WTC11 (cell line): ENCODE data around the gene TSPAN2. TPM values are rescaled to one million over a fixed set of nuclear protein-coding genes. Genes with fewer than 3 reads are reported as not detected.

Experiments
- ATAC-seq: fragments of 200-7000 bp; cut with Tn5 transposase; 2 replicates; pipeline ENCODE4 v1.10.0; 2021; ENCODE audit warnings: mild to moderate bottlenecking, moderate library complexity
- CTCF ChIA-PET: fragments of 300-600 bp; sonication (Branson Sonifier 250); formaldehyde crosslinking; loops from one replicate; lab custom pipeline; 2021; ENCODE audit warnings: antibody characterized with exemption; lab: Charles Lee
- POLR2A ChIA-PET: fragments of 350-600 bp; sonication (Branson Sonifier 250); formaldehyde crosslinking; loops from one replicate; lab custom pipeline; 2021; ENCODE audit warnings: antibody characterized with exemption; lab: Charles Lee
- DNase-seq: peaks from one replicate; pipeline ENCODE4 v3.0.0; 2021; ENCODE audit warnings: low spot score
- H3K27ac Mint-ChIP-seq: 2 replicates; pipeline ENCODE4 v1.8.0; 2021; ENCODE audit warnings: mixed read lengths
- H3K27me3 Mint-ChIP-seq: 2 replicates; pipeline ENCODE4 v1.8.0; 2021; ENCODE audit warnings: low read depth, mild to moderate bottlenecking, moderate library complexity, mixed read lengths
- H3K36me3 Mint-ChIP-seq: 2 replicates; pipeline ENCODE4 v1.8.0; 2021; ENCODE audit warnings: mixed read lengths
- H3K4me1 Mint-ChIP-seq: 2 replicates; pipeline ENCODE4 v1.8.0; 2022; ENCODE audit warnings: mixed read lengths
- H3K4me3 Mint-ChIP-seq: 2 replicates; pipeline ENCODE4 v1.8.0; 2021; ENCODE audit warnings: mild to moderate bottlenecking, moderate library complexity, mixed read lengths
- H3K9me3 Mint-ChIP-seq: 2 replicates; pipeline ENCODE4 v1.8.0; 2021; ENCODE audit warnings: mixed read lengths
- ATF3 ChIP-seq: sonication (generic); formaldehyde crosslinking; conservative IDR thresholded peaks from 2 replicates; pipeline ENCODE4 v1.8.1; 2022; ENCODE audit warnings: mild to moderate bottlenecking, missing genetic modification reagents
- CTCF ChIP-seq: fragments of 200-600 bp; IDR thresholded peaks from 2 replicates; pipeline ENCODE4 v1.8.0; 2022; ENCODE audit warnings: antibody characterized with exemption
- E2F1 ChIP-seq: sonication (generic); formaldehyde crosslinking; IDR thresholded peaks from 2 replicates; pipeline ENCODE4 v1.8.0; 2022; ENCODE audit warnings: mild to moderate bottlenecking, missing genetic modification reagents
- EMX1 ChIP-seq: fragments of 250-450 bp; sonication (Bioruptor Pico); IDR thresholded peaks from 2 replicates; pipeline ENCODE4 v1.8.0; 2021; ENCODE audit warnings: mild to moderate bottlenecking
- FOXP4 ChIP-seq: sonication (generic); formaldehyde crosslinking; IDR thresholded peaks from 2 replicates; pipeline ENCODE4 v1.8.0; 2022; ENCODE audit warnings: mild to moderate bottlenecking, missing genetic modification reagents
- MXD4 ChIP-seq: fragments of 250-450 bp; sonication (Bioruptor Pico); IDR thresholded peaks from 2 replicates; pipeline ENCODE4 v1.8.0; 2021; ENCODE audit warnings: mild to moderate bottlenecking, moderate library complexity, borderline replicate concordance
- NR3C1 ChIP-seq: sonication (generic); formaldehyde crosslinking; conservative IDR thresholded peaks from 2 replicates; pipeline ENCODE4 v1.8.1; 2023; ENCODE audit warnings: low read depth, mild to moderate bottlenecking, missing genetic modification reagents
- SOX15 ChIP-seq: fragments of 250-450 bp; sonication (Bioruptor Pico); IDR thresholded peaks from 2 replicates; pipeline ENCODE4 v1.9.0; 2021; ENCODE audit warnings: mild to moderate bottlenecking
- total RNA-seq: library from RNA; stranded (reverse); gene quantifications from 3 replicates; pipeline ENCODE4 v1.2.3, GENCODE V29; 2021
- TF ChIP-seq, protein P1 (sequence below): sonication (generic); formaldehyde crosslinking; IDR thresholded peaks from 2 replicates; pipeline ENCODE4 v1.8.0; 2023; ENCODE audit warnings: missing genetic modification reagents, mild to moderate bottlenecking, borderline replicate concordance
- TF ChIP-seq, protein P2 (sequence below): sonication (generic); formaldehyde crosslinking; IDR thresholded peaks from 2 replicates; pipeline ENCODE4 v1.8.1; 2022; ENCODE audit warnings: low read depth, missing genetic modification reagents, borderline replicate concordance
- TF ChIP-seq, protein P3 (sequence below): sonication (generic); formaldehyde crosslinking; IDR thresholded peaks from 2 replicates; pipeline ENCODE4 v1.8.1; 2022; ENCODE audit warnings: low read depth, mild to moderate bottlenecking, moderate library complexity, missing genetic modification reagents, borderline replicate concordance
- TF ChIP-seq, protein P4 (sequence below): sonication (generic); formaldehyde crosslinking; IDR thresholded peaks from 2 replicates; pipeline ENCODE4 v1.8.1; 2023; ENCODE audit warnings: mild to moderate bottlenecking, missing genetic modification reagents, moderate library complexity
- TF ChIP-seq, protein P5 (sequence below): sonication (generic); formaldehyde crosslinking; IDR thresholded peaks from 2 replicates; pipeline ENCODE4 v1.8.0; 2023; ENCODE audit warnings: missing genetic modification reagents
- TF ChIP-seq, protein P6 (sequence below): fragments of 250-450 bp; sonication (Bioruptor Pico); IDR thresholded peaks from 2 replicates; pipeline ENCODE4 v1.9.0; 2021; ENCODE audit warnings: mild to moderate bottlenecking, borderline replicate concordance
- TF ChIP-seq, protein P7 (sequence below): fragments of 250-450 bp; sonication (Bioruptor Pico); IDR thresholded peaks from 2 replicates; pipeline ENCODE4 v1.8.0; 2021; ENCODE audit warnings: mild to moderate bottlenecking

TSPAN2 gene
- total RNA-seq, 1 experiment from 2014 or later: 12.0 TPM

DNA sequence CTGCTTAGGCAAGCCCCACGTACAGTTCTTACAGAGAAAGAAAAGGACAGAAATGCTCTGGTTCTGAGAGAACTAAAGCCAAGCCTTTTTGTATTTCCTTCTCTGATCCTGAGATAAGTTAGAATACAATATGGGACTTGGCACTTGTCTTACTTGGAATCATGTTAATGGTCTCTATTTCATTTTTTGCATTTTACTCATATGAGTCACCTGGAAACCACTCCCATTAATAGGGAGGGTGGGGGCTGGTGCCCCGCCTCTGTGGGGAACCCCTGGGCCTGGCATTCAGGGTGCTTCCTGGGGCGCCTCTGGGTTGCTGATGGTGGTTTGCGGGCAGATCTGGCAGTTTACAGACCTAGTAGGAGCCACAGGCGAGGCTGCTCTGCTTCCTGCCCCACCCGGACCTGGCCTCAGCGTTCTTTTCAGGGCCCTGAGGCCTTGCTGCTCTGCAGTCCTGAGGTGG is 26.7 kb downstream of the TSPAN2 start (continued):
- TF ChIP-seq, protein P1, sequence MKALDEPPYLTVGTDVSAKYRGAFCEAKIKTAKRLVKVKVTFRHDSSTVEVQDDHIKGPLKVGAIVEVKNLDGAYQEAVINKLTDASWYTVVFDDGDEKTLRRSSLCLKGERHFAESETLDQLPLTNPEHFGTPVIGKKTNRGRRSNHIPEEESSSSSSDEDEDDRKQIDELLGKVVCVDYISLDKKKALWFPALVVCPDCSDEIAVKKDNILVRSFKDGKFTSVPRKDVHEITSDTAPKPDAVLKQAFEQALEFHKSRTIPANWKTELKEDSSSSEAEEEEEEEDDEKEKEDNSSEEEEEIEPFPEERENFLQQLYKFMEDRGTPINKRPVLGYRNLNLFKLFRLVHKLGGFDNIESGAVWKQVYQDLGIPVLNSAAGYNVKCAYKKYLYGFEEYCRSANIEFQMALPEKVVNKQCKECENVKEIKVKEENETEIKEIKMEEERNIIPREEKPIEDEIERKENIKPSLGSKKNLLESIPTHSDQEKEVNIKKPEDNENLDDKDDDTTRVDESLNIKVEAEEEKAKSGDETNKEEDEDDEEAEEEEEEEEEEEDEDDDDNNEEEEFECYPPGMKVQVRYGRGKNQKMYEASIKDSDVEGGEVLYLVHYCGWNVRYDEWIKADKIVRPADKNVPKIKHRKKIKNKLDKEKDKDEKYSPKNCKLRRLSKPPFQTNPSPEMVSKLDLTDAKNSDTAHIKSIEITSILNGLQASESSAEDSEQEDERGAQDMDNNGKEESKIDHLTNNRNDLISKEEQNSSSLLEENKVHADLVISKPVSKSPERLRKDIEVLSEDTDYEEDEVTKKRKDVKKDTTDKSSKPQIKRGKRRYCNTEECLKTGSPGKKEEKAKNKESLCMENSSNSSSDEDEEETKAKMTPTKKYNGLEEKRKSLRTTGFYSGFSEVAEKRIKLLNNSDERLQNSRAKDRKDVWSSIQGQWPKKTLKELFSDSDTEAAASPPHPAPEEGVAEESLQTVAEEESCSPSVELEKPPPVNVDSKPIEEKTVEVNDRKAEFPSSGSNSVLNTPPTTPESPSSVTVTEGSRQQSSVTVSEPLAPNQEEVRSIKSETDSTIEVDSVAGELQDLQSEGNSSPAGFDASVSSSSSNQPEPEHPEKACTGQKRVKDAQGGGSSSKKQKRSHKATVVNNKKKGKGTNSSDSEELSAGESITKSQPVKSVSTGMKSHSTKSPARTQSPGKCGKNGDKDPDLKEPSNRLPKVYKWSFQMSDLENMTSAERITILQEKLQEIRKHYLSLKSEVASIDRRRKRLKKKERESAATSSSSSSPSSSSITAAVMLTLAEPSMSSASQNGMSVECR: no peak
- TF ChIP-seq, protein P2, sequence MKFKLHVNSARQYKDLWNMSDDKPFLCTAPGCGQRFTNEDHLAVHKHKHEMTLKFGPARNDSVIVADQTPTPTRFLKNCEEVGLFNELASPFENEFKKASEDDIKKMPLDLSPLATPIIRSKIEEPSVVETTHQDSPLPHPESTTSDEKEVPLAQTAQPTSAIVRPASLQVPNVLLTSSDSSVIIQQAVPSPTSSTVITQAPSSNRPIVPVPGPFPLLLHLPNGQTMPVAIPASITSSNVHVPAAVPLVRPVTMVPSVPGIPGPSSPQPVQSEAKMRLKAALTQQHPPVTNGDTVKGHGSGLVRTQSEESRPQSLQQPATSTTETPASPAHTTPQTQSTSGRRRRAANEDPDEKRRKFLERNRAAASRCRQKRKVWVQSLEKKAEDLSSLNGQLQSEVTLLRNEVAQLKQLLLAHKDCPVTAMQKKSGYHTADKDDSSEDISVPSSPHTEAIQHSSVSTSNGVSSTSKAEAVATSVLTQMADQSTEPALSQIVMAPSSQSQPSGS: no peak
- no peak for TF ChIP-seq SOX15
- TF ChIP-seq E2F1 (CRISPR knock-in tag): no peak
- TF ChIP-seq, protein P3, sequence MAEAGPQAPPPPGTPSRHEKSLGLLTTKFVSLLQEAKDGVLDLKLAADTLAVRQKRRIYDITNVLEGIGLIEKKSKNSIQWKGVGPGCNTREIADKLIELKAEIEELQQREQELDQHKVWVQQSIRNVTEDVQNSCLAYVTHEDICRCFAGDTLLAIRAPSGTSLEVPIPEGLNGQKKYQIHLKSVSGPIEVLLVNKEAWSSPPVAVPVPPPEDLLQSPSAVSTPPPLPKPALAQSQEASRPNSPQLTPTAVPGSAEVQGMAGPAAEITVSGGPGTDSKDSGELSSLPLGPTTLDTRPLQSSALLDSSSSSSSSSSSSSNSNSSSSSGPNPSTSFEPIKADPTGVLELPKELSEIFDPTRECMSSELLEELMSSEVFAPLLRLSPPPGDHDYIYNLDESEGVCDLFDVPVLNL (CRISPR knock-in tag): no peak
- TF ChIP-seq, protein P4, sequence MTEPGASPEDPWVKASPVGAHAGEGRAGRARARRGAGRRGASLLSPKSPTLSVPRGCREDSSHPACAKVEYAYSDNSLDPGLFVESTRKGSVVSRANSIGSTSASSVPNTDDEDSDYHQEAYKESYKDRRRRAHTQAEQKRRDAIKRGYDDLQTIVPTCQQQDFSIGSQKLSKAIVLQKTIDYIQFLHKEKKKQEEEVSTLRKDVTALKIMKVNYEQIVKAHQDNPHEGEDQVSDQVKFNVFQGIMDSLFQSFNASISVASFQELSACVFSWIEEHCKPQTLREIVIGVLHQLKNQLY (CRISPR knock-in tag): no peak
- no peak for TF ChIP-seq MXD4 (CRISPR knock-in tag)

DNA sequence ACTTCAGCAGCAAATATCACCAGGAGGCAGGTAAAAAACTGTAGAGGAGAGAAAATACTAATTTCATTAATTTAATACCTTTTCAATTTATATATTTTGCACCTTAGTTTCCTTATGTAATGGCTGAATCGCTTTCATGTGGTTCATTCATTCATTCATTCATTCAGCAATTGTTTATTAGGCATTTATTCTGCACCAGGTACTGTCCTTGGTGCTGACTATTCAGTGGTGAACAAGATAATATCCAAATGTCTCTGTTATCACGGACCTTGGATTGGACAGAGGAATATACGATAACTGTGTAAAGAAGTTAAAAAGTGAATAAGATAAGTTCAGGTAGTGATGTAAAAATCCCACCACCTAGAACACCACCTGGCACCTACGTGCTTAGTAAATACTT is 28.8 kb downstream of the TSPAN2 start:
- POLR2A ChIA-PET: no interaction called here
- no peak for ATAC-seq
- CTCF ChIA-PET: no interaction called here
- no peak overlapping the region for H3K4me3 Mint-ChIP-seq
- H3K4me1 Mint-ChIP-seq: no peaks in the 10 kb centered on the region; the same call in 1 of the 2 replicates
- peaks cover 9% of the 10 kb centered on the region; the same call in 1 of the 2 replicates for H3K9me3 Mint-ChIP-seq
- no peaks in the 10 kb centered on the region for H3K36me3 Mint-ChIP-seq
- DNase-seq: no peak
- no peak overlapping the region for H3K27ac Mint-ChIP-seq
- H3K27me3 Mint-ChIP-seq: no peaks in the 10 kb centered on the region
- TF ChIP-seq, protein P5, sequence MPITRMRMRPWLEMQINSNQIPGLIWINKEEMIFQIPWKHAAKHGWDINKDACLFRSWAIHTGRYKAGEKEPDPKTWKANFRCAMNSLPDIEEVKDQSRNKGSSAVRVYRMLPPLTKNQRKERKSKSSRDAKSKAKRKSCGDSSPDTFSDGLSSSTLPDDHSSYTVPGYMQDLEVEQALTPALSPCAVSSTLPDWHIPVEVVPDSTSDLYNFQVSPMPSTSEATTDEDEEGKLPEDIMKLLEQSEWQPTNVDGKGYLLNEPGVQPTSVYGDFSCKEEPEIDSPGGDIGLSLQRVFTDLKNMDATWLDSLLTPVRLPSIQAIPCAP (CRISPR knock-in tag): no peak
- TF ChIP-seq, protein P6, sequence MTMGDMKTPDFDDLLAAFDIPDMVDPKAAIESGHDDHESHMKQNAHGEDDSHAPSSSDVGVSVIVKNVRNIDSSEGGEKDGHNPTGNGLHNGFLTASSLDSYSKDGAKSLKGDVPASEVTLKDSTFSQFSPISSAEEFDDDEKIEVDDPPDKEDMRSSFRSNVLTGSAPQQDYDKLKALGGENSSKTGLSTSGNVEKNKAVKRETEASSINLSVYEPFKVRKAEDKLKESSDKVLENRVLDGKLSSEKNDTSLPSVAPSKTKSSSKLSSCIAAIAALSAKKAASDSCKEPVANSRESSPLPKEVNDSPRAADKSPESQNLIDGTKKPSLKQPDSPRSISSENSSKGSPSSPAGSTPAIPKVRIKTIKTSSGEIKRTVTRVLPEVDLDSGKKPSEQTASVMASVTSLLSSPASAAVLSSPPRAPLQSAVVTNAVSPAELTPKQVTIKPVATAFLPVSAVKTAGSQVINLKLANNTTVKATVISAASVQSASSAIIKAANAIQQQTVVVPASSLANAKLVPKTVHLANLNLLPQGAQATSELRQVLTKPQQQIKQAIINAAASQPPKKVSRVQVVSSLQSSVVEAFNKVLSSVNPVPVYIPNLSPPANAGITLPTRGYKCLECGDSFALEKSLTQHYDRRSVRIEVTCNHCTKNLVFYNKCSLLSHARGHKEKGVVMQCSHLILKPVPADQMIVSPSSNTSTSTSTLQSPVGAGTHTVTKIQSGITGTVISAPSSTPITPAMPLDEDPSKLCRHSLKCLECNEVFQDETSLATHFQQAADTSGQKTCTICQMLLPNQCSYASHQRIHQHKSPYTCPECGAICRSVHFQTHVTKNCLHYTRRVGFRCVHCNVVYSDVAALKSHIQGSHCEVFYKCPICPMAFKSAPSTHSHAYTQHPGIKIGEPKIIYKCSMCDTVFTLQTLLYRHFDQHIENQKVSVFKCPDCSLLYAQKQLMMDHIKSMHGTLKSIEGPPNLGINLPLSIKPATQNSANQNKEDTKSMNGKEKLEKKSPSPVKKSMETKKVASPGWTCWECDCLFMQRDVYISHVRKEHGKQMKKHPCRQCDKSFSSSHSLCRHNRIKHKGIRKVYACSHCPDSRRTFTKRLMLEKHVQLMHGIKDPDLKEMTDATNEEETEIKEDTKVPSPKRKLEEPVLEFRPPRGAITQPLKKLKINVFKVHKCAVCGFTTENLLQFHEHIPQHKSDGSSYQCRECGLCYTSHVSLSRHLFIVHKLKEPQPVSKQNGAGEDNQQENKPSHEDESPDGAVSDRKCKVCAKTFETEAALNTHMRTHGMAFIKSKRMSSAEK (CRISPR knock-in tag): no peak
- TF ChIP-seq NR3C1 (CRISPR knock-in tag): no peak
- no peak for TF ChIP-seq CTCF
- TF ChIP-seq EMX1 (CRISPR knock-in tag): no peak
- no peak for TF ChIP-seq ATF3 (CRISPR knock-in tag)
- no peak for TF ChIP-seq FOXP4 (CRISPR knock-in tag)
- TF ChIP-seq, protein P7, sequence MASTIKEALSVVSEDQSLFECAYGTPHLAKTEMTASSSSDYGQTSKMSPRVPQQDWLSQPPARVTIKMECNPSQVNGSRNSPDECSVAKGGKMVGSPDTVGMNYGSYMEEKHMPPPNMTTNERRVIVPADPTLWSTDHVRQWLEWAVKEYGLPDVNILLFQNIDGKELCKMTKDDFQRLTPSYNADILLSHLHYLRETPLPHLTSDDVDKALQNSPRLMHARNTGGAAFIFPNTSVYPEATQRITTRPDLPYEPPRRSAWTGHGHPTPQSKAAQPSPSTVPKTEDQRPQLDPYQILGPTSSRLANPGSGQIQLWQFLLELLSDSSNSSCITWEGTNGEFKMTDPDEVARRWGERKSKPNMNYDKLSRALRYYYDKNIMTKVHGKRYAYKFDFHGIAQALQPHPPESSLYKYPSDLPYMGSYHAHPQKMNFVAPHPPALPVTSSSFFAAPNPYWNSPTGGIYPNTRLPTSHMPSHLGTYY (CRISPR knock-in tag): no peak
